DOHH2 (cell line): ENCODE measurements around the gene CNTF.

ENCODE experiments used
- CTCF ChIP-seq: fragments of 200-600 bp; sonication (generic); IDR thresholded peaks from one replicate; pipeline ENCODE4 v1.5.1; 2014; ENCODE audit warnings: antibody characterized with exemption, mild to moderate bottlenecking, low read depth, low read length; ENCODE audit not compliant: poor library complexity, severe bottlenecking
- EZH2phosphoT487 ChIP-seq: fragments of 200-600 bp; sonication (generic); IDR thresholded peaks from 2 replicates; pipeline ENCODE4 v1.6.1; 2017; ENCODE audit warnings: borderline replicate concordance, mild to moderate bottlenecking, antibody characterized with exemption, low read length, moderate library complexity, mixed read lengths

- TF ChIP-seq CTCF (no peak), EZH2phosphoT487 (no peak)
Observed at GRCh38 chr11:58596621-58597020, 25.8 kb upstream of the CNTF start.
